ENCODE measurements around the gene YPEL1.

YPEL1 gene

GRCh38 chr22:21650280-21650679, 85.3 kb downstream of the YPEL1 start:
- Histone ChIP-seq H3K9me3 (ENCODE audit: insufficient read depth, low read depth, low read length) (no peaks in the 10 kb centered on the region), H3K27me3 (ENCODE audit: insufficient read depth, low read length) (no peaks in the 10 kb centered on the region), H3K4me3 (ENCODE audit: low read length) (no peak overlapping the region), H3K27ac (ENCODE audit: low read depth, low read length) (no peak overlapping the region), H3K9ac (ENCODE audit: low read depth, low read length) (no peak overlapping the region), H3K4me1 (ENCODE audit: insufficient read depth, low read length) (peaks cover 12% of the 10 kb centered on the region; the same call in 1 of the 2 replicates), H3K36me3 (ENCODE audit: insufficient read depth, low read length) (peaks cover 29% of the 10 kb centered on the region)
- WGBS: 88% methylated on average over 7 of the region's 7 CpGs

All from HUES64 (cell line).